Erythroblast (primary cell): ENCODE measurements around the gene EYS.
"Not testable (repeated sequence)": the region's sequence is repeated elsewhere in the genome, so short reads cannot be mapped to it uniquely, and the experiment has no call there.

Experiments
- DNase-seq, 2 experiments: peaks; one replicate each; lab custom pipeline; 2025; lab: John Stamatoyannopoulos, UW
- GATA1 ChIP-seq: IDR thresholded peaks from 2 replicates; pipeline ENCODE4 v1.6.1; 2011; ENCODE audit warnings: low read depth, mild to moderate bottlenecking, control low read depth, low read length, moderate library complexity
- POLR2A ChIP-seq: IDR thresholded peaks from 2 replicates; pipeline ENCODE4 v1.6.1; 2011; ENCODE audit warnings: mild to moderate bottlenecking, low read length

The EYS gene

DNA sequence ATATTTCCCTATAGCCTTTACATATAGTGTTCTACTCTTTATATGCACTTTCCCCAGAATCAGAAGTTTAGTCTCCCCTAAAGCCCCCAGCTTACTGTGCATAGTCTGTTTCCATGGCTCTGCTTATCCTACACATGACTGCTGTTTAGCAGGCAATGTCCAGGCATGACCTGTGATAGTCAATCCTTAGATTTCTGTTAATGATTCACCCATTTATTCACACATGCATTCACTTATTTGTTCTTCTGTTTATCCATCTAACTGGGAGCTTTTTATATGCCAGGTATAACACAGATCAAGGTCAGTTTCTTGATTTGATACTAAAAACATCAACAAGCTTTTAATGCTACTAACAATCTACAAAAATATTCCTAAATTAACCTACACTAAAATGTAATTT lies 1770.6 kb downstream of the EYS start:
- TF ChIP-seq GATA1 (no peak), POLR2A (no peak)
- DNase-seq, result no peak

DNA sequence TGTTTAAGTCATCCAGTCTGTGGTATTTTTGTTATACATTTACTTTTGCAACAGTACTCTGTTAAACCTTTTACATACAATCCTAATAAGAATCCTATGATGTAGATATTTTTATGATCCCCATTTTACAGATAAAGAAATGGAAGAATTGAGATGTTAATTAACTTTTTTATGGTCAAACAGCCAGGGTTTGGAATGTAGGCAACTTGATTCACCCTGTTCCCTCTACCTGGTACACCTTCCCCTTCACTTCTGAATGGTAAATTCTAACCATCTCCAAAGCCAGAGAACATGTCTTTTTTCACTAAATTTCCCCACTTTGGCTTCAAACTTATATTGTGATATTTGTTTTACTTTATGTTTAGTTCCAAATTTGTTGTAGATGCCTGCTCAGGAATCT lies 1771.3 kb downstream of the EYS start:
- DNase-seq, result no peak
- TF ChIP-seq GATA1 (no peak), POLR2A (no peak)

DNA sequence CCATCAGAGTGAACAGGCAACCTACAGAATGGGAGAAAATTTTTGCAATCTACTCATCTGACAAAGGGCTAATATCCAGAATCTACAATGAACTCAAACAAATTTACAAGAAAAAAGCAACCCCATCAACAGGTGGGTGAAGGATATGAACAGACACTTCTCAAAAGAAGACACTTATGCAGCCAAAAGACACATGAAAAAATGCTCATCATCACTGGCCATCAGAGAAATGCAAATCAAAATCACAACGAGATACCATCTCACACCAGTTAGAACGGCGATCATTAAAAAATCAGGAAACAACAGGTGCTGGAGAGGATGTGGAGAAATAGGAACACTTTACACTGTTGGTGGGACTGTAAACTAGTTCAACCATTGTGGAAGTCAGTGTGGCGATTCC lies 1773.1 kb downstream of the EYS start:
- not testable (repeated sequence) for DNase-seq

DNA sequence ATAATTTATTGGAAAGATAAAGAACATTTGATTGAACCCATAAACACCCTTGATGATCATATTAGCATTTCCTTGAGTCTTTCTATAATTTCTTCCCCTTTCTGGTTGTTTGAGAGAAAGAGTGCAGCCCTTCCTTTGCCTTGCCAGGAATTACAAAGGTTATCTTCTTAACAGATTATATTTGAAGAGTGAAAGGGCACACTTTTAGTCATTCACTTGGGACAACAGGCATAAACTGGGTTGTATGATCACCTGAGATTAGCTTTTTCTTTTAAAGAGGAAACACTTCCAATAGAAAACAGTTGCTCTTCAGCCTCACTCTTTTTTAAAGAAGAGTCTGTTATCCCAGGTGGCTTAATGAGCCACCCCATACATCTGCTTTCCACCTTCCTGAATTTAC lies 1776.2 kb downstream of the EYS start:
- DNase-seq, result no peak
- TF ChIP-seq POLR2A (no peak), GATA1 (no peak)

DNA sequence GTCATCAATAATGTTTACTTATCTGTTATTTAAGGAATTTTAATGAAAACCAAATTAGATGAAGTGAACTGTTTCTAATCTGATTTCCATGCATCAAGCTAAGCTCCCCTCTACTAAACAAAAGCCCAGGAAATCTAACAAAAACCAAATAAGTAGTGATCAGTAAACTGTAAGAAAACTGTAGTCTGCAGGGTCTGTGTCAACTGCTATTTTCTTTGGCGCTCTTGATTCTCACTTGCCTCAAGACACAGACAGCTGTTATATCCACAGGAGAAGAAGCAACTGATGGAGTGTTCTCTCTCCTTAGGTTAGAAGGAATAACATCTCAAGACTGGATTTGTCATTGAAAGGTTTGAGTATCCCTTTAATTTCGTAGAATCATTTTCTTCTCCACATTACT lies 1777.9 kb downstream of the EYS start:
- no peak for DNase-seq
- no peak for TF ChIP-seq GATA1
- no peak for TF ChIP-seq POLR2A

DNA sequence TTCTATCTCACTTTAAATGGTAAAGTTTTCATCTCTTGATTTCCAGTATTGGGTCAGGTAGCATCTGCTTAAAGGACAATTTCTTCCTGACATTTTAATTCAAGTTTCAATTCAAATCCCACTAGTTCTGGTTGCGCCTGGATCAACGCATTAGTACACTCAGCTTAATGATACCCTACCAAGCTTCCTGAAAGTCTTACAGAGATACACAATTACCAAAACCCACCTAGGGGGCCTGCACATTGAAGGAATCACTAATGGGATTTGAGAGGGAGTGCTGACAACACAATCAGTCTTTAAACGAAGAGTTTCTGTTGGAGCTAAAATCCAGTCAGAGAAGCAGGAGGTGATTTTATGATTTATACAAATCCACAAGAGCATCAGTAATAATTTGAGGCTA lies 1778.4 kb downstream of the EYS start:
- TF ChIP-seq POLR2A (no peak), GATA1 (no peak)
- DNase-seq, result no peak

DNA sequence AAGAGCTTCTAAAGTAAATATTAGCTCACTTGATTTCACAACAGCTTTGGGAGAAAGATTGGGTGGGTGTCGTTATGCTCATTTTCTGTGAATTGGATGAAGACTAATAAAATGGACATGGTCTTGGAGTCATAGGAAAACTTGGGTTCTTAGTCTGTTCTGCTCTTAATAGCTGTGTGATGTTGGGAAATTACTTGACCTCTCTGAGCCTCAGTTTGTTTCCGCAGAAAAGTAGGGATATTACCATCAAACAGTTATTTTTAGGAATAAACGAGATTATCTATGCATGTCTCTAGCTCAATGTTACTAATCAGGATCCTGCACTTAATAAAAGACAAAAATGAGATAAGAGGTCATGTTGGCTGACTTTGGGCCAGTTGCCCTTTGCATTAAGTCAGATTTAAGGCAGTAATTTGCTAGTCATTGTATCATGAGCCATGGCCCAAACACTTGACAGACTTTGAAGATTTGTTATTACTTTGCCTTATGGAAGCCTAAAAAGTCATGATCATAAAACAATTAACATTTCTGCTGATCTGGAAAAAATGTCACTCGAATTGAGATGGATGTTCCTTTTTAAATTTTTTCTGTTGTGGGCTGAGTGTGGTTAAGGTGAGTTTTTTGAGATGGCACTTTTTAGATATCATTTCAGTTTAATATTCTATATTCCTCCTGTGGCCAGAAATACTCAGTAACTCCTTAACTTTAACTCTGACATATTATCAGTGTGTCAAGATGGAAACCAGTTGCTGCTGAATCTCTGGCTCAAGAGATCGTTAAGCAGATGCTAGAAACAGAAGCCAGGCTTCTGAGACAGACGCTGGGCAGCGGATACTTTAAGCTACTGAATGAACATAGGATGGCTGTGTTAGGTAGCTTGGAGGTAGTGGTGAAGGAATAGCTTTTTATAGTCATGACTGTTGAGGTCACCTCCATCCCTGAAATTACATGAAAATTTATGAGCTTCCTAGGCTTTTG lies 1779.8 kb downstream of the EYS start:
- no peak for DNase-seq
- TF ChIP-seq POLR2A, result no peak
- no peak for TF ChIP-seq GATA1

DNA sequence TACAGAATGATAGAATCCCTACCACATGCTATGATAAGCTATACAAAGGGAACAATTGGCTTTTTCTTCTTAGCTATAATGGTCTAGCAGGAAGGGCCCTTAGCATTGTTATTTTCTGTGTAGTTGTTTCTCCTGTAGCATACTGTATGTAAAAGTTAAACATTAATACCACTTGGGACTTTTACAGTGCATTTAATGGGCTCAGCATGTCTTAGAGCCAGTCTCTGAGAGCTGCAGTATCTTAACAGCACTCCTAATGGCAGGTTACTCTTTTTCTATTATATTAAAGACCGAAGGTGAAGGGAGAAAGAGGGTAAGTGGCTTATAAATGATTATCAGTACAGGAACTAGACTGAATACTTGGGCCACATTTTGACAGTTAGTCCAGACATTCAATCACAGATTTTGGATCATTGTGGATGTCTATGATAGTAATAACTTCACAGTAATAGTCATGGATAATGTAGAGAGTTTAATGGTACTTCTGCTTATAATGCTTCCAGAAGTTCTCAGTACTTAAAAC lies 1780.7 kb downstream of the EYS start:
- TF ChIP-seq GATA1 (no peak), POLR2A (no peak)
- no peak for DNase-seq

DNA sequence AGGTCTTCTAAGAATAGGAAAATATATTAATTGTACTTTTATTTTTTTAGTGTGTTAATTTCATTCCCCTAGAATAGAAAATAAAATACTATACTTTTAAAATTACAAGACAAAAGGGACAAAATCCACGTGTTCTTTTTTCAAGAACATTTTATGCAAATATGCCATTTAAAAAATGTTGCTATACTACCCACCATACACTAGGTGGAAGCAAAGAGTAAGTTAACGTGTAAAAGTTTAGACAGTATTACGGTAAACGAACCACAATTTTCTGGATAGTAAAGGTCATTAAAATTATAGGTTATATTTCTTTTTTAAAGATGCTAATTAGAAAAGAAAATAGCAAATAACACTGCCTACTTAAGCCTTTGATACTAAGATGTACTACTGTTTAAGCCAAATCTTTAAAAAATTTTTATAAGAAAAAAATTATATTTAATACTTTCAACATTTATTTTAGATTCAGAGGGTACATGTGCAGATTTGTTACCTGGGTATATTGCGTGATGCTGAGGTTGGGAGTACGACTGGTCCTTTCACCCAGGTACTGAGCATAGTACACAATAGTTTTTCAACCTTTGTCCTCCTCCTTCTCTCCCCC lies 1783.8 kb downstream of the EYS start:
- DNase-seq, result peak; percentile 30 to 58
- no peak for TF ChIP-seq GATA1
- TF ChIP-seq POLR2A, result no peak

DNA sequence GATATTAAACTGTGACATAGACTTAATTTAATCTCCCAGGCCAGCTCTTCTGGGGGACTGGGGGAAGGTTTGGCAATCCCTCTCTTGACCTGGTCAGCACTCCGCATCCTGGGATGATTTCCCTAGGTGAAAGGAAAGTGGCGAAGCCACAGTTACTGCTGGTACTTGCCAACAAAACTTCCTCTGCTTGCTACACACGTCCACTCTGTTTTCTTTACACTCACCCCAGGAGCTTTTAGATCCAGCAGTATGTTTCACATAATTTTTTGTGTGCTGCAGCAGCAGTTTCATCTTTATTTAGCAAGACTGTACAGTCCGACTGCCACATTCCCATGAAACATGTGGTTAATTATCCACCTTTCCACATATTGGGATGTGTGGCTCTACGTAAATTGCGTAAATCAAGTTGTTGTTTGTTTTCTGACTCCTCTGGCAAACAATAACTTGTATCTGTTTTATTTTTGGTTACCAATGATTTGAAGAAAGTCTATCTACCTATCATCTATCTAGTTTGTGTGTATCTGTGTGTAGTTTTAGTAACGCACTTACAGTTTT lies 1787.4 kb downstream of the EYS start:
- TF ChIP-seq POLR2A (no peak), GATA1 (no peak)
- DNase-seq, result no peak

DNA sequence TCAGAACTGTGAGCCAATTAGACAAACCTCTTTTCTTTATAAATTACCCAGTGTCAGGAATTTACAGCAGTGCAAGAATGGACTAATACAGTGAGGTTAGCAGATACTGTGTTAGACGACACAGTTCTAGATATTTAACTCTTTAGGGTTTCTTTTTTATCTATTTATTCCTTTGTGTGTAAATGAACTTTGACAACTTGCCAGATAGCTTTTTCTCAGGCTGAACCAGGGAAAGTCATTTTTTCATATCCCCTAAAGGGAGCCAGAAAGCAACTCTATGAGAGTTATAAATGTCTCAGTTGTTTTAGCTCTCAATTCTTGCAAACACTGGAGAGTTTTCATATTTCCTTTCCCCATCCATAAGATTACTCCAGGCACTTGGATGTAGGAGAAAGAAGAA lies 1794.1 kb downstream of the EYS start:
- TF ChIP-seq GATA1 (no peak), POLR2A (no peak)
- no peak for DNase-seq

DNA sequence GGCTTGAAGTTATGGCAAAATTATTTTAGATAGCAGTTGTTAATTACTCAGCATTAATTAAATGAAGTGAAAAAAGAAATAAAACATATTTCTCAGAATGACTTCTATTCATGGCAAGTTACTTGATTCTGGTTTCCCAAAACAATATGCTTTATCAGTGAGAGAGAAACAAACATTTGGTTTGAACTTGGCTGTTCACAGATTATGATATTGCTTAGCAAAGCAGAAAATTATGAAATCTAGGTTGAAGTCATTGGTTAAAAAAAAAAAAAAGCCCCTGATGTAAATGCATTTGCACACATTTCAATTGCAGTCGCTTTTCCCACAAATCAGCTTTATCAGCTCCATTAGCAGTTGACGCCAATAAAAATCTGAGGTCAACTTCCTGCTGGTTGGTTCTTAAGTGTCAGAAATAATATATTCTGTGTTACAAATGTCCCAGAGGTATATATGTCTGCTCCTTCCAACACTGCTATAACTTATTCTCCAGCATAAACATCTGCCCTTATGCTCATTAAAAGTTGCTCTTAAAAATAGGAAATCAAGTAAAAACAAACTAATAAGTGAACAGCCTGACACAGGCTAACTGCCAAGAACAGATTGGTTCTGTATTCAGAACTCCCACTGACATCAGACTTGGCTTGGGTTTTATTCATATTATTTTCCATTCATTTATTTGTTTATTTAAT lies 1796.0 kb downstream of the EYS start:
- DNase-seq, result no peak
- TF ChIP-seq GATA1 (no peak), POLR2A (no peak)

DNA sequence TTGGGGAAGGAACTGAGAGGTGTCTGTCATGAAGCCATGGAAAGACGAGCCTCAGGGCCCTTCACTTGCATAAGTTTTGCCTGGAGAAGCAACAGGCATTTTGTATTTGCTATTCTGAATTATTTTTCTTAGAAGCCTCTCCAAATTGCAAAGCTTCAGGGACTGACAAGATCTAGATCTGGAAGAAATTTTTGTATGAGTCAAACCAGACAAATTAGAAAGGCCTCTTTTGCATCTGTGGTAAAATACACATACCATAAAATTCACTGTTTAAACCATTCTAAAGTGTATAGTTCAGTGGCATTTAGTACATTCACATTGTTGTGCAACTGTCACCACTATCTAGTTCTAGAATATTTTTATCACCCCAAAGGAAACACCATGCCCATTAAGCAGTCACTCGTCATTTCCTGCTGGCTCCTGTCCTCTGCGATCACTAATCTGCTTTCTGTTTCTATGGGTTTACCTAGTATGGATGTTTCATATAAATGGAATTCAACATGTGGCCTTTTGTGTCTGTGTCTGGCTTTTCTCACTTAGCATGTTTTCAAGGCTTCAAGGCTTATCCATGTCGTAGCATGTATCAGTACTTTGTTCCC lies 1802.3 kb downstream of the EYS start:
- TF ChIP-seq POLR2A, result no peak
- no peak for TF ChIP-seq GATA1
- no peak for DNase-seq
